HepG2 (cell line): ENCODE results near the gene PCGF3. TPM values are rescaled to one million over a fixed set of nuclear protein-coding genes. Genes with fewer than 3 reads are reported as not detected.

ENCODE experiments used
- BRD4 ChIP-seq: sonication (generic); formaldehyde crosslinking; IDR thresholded peaks from 2 replicates; pipeline ENCODE4 v1.4.0; 2020; ENCODE audit warnings: missing genetic modification reagents
- KAT2B ChIP-seq: fragments of 150-350 bp; IDR thresholded peaks from 2 replicates; pipeline ENCODE4 v1.6.1; 2014; ENCODE audit warnings: low read depth, low read length, borderline replicate concordance
- KLF9 ChIP-seq: IDR thresholded peaks from 2 replicates; pipeline ENCODE4 v1.6.1; 2016; ENCODE audit warnings: low read depth
- NR3C1 ChIP-seq: sonication (generic); formaldehyde crosslinking; IDR thresholded peaks from 2 replicates; pipeline ENCODE4 v1.4.0; 2020; ENCODE audit warnings: missing genetic modification reagents
- SRSF9 ChIP-seq: fragments of 200-400 bp; formaldehyde crosslinking; IDR thresholded peaks from 2 replicates; pipeline ENCODE4 v1.6.1; 2018; ENCODE audit warnings: borderline replicate concordance, mild to moderate bottlenecking, low read depth, low read length; ENCODE audit not compliant: insufficient read depth, poor library complexity, severe bottlenecking
- STAG1 ChIP-seq: sonication (generic); formaldehyde crosslinking; IDR thresholded peaks from 2 replicates; pipeline ENCODE4 v1.4.0; 2020; ENCODE audit warnings: missing genetic modification reagents
- ZC3H13 ChIP-seq: sonication (generic); formaldehyde crosslinking; IDR thresholded peaks from 2 replicates; pipeline ENCODE4 v1.8.1; 2023; ENCODE audit warnings: mild to moderate bottlenecking, missing genetic modification reagents, moderate library complexity
- ZFP82 ChIP-seq: sonication (generic); formaldehyde crosslinking; IDR thresholded peaks from 2 replicates; pipeline ENCODE4 v1.5.1; 2020; ENCODE audit warnings: mild to moderate bottlenecking, missing genetic modification reagents, borderline replicate concordance
- ZNF331 ChIP-seq: sonication (generic); formaldehyde crosslinking; IDR thresholded peaks from 2 replicates; pipeline ENCODE4 v1.4.0; 2020; ENCODE audit warnings: missing genetic modification reagents
- ZNF543 ChIP-seq: sonication (generic); formaldehyde crosslinking; IDR thresholded peaks from 2 replicates; pipeline ENCODE4 v1.4.0; 2020; ENCODE audit warnings: mild to moderate bottlenecking, missing genetic modification reagents
- ZNF577 ChIP-seq: sonication (generic); formaldehyde crosslinking; IDR thresholded peaks from 2 replicates; pipeline ENCODE4 v1.4.0; 2020; ENCODE audit warnings: mild to moderate bottlenecking, low read depth, missing genetic modification reagents, borderline replicate concordance
- ZNF747 ChIP-seq: sonication (generic); formaldehyde crosslinking; IDR thresholded peaks from 2 replicates; pipeline ENCODE4 v1.8.1; 2023; ENCODE audit warnings: missing genetic modification reagents, mild to moderate bottlenecking, borderline replicate concordance
- polyA plus RNA-seq, 8 experiments: library from polyadenylated mRNA; depleted of rRNA in 3 of 8; stranded (reverse) in 7 of 8; unstranded in 1 of 8; fragments of >200 nt; fragmentation: Illumina TruSeq in 4 of 8; extraction: Trizol in 4 of 8; gene quantifications; 2 replicates each; pipeline versions ENCODE4 v1.2.1 to v1.2.3, GENCODE V29; 2011 to 2016; ENCODE audit warnings: low read depth in 4 of 8, missing spikeins in 1 of 8, mixed read lengths in 1 of 8; ENCODE audit not compliant: insufficient read depth in 1 of 8
- total RNA-seq, 5 experiments: library from RNA; depleted of rRNA; stranded (reverse); fragments of >200 nt; fragmentation: Illumina TruSeq; extraction: Trizol; gene quantifications; 2 replicates each; pipeline ENCODE4 v1.2.3, GENCODE V29; 2016; ENCODE audit warnings: low read depth in 1 of 5
- TF ChIP-seq, protein P1 (sequence below): fragments of 450-650 bp; IDR thresholded peaks from 2 replicates; pipeline ENCODE4 v1.6.1; 2017; ENCODE audit warnings: mild to moderate bottlenecking
- TF ChIP-seq, protein P2 (sequence below), 2 experiments: sonication (generic) in 1 of 2; formaldehyde crosslinking in 1 of 2; IDR thresholded peaks; 2 replicates each; pipeline versions ENCODE4 v1.4.0 to v1.6.1; 2018 to 2020; ENCODE audit warnings: missing genetic modification reagents in 2 of 2, borderline replicate concordance in 1 of 2, low read depth in 1 of 2, mild to moderate bottlenecking in 1 of 2, missing biosample characterization in 1 of 2
- TF ChIP-seq, protein P3 (sequence below): IDR thresholded peaks from 2 replicates; pipeline ENCODE4 v1.6.1; 2018; ENCODE audit warnings: missing genetic modification reagents, mild to moderate bottlenecking, missing compliant biosample characterization
- TF ChIP-seq, protein P4 (sequence below): sonication (generic); formaldehyde crosslinking; IDR thresholded peaks from 2 replicates; pipeline ENCODE4; 2020; ENCODE audit warnings: missing genetic modification reagents, mild to moderate bottlenecking, borderline replicate concordance
- TF ChIP-seq, protein P5 (sequence below): sonication (generic); formaldehyde crosslinking; IDR thresholded peaks from 2 replicates; pipeline ENCODE4 v1.4.0; 2020; ENCODE audit warnings: missing genetic modification reagents

PCGF3 gene
- total and polyA plus RNA-seq, 2 of the 13 experiments (the other 11 are each of a cell fraction or from before 2014, with no cell fraction given) = 28.6 to 66.2 TPM

DNA sequence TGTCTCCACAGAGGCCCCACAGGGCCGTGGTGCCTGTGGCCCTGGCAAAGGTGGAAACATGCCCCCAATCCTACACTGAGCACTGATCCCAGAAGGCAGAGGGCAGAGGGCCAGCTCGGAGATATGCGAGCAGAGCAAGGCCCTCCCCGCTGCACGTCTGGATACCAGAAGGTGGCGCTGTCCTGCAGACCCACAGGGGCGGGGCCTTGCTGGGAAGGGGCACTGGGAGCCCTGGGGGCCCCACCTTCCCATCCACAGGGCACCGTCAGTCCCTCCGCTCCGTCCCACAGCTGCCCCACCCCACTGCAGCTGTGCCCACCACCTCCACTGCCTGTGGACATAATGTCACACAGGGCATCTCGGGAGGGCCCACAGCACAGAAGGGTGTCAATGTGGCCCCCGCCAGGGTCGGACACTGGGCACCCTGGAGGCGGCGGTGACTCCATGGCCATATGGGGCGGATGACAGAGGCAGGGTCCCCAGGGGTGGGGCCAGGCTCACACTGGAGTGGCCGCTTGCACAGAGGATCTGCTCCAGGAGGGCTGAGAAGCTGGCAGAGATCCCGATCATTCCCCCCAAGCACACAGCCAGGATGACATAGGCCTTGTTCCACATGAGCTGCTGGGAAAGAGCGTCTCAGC, 21.5 kb upstream of the PCGF3 start (continued):
- TF ChIP-seq, protein P1, sequence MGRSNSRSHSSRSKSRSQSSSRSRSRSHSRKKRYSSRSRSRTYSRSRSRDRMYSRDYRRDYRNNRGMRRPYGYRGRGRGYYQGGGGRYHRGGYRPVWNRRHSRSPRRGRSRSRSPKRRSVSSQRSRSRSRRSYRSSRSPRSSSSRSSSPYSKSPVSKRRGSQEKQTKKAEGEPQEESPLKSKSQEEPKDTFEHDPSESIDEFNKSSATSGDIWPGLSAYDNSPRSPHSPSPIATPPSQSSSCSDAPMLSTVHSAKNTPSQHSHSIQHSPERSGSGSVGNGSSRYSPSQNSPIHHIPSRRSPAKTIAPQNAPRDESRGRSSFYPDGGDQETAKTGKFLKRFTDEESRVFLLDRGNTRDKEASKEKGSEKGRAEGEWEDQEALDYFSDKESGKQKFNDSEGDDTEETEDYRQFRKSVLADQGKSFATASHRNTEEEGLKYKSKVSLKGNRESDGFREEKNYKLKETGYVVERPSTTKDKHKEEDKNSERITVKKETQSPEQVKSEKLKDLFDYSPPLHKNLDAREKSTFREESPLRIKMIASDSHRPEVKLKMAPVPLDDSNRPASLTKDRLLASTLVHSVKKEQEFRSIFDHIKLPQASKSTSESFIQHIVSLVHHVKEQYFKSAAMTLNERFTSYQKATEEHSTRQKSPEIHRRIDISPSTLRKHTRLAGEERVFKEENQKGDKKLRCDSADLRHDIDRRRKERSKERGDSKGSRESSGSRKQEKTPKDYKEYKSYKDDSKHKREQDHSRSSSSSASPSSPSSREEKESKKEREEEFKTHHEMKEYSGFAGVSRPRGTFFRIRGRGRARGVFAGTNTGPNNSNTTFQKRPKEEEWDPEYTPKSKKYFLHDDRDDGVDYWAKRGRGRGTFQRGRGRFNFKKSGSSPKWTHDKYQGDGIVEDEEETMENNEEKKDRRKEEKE = no peak
- TF ChIP-seq, protein P2, sequence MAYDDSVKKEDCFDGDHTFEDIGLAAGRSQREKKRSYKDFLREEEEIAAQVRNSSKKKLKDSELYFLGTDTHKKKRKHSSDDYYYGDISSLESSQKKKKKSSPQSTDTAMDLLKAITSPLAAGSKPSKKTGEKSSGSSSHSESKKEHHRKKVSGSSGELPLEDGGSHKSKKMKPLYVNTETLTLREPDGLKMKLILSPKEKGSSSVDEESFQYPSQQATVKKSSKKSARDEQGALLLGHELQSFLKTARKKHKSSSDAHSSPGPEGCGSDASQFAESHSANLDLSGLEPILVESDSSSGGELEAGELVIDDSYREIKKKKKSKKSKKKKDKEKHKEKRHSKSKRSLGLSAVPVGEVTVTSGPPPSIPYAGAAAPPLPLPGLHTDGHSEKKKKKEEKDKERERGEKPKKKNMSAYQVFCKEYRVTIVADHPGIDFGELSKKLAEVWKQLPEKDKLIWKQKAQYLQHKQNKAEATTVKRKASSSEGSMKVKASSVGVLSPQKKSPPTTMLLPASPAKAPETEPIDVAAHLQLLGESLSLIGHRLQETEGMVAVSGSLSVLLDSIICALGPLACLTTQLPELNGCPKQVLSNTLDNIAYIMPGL (CRISPR knock-in tag; IDR thresholded peaks at IDR 0.05; ENCODE audit: borderline replicate concordance in 1 of 2, low read depth in 1 of 2) = peak; percentile 79 to 91
- TF ChIP-seq ZC3H13 (CRISPR knock-in tag) (no peak), ZNF747 (no peak), ZNF543 (no peak), NR3C1 (CRISPR knock-in tag) (no peak), STAG1 (CRISPR knock-in tag) (peak; percentile 56), SRSF9 (no peak), KLF9 (no peak), ZFP82 (CRISPR knock-in tag) (no peak), ZNF331 (peak; percentile 75; the same call in 1 of the 2 replicates), KAT2B (no peak), ZNF577 (CRISPR knock-in tag) (no peak), BRD4 (no peak)
- TF ChIP-seq, protein P3, sequence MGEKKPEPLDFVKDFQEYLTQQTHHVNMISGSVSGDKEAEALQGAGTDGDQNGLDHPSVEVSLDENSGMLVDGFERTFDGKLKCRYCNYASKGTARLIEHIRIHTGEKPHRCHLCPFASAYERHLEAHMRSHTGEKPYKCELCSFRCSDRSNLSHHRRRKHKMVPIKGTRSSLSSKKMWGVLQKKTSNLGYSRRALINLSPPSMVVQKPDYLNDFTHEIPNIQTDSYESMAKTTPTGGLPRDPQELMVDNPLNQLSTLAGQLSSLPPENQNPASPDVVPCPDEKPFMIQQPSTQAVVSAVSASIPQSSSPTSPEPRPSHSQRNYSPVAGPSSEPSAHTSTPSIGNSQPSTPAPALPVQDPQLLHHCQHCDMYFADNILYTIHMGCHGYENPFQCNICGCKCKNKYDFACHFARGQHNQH (CRISPR knock-in tag) = peak; percentile 77; the same call in 1 of the 2 replicates
- TF ChIP-seq, protein P4, sequence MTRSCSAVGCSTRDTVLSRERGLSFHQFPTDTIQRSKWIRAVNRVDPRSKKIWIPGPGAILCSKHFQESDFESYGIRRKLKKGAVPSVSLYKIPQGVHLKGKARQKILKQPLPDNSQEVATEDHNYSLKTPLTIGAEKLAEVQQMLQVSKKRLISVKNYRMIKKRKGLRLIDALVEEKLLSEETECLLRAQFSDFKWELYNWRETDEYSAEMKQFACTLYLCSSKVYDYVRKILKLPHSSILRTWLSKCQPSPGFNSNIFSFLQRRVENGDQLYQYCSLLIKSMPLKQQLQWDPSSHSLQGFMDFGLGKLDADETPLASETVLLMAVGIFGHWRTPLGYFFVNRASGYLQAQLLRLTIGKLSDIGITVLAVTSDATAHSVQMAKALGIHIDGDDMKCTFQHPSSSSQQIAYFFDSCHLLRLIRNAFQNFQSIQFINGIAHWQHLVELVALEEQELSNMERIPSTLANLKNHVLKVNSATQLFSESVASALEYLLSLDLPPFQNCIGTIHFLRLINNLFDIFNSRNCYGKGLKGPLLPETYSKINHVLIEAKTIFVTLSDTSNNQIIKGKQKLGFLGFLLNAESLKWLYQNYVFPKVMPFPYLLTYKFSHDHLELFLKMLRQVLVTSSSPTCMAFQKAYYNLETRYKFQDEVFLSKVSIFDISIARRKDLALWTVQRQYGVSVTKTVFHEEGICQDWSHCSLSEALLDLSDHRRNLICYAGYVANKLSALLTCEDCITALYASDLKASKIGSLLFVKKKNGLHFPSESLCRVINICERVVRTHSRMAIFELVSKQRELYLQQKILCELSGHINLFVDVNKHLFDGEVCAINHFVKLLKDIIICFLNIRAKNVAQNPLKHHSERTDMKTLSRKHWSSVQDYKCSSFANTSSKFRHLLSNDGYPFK (CRISPR knock-in tag) = no peak
- TF ChIP-seq, protein P5, sequence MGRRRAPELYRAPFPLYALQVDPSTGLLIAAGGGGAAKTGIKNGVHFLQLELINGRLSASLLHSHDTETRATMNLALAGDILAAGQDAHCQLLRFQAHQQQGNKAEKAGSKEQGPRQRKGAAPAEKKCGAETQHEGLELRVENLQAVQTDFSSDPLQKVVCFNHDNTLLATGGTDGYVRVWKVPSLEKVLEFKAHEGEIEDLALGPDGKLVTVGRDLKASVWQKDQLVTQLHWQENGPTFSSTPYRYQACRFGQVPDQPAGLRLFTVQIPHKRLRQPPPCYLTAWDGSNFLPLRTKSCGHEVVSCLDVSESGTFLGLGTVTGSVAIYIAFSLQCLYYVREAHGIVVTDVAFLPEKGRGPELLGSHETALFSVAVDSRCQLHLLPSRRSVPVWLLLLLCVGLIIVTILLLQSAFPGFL (CRISPR knock-in tag) = no peak
